ENCODE measurements around the gene TAF1.
"Not testable (repeated sequence)": the region's sequence is repeated elsewhere in the genome, so short reads cannot be mapped to it uniquely, and the experiment has no call there.

The TAF1 gene

GRCh38 chrX:71365875-71366673, at the start of gene TAF1:
Gene TAF1 (plus strand): TSS chrX:71366357. CDS start chrX:71366375, 18 bp downstream.
- peak; percentile 94 for DNase-seq (ENCODE audit: low spot score)

- DNase-seq (ENCODE audit: low spot score) = not testable (repeated sequence)
These were observed 49.2 kb upstream of the TAF1 start for GRCh38 chrX:71316959-71317358.

GRCh38 chrX:71320126-71320525, 46.0 kb upstream of the TAF1 start:
- DNase-seq (ENCODE audit: low spot score) = no peak

DNA sequence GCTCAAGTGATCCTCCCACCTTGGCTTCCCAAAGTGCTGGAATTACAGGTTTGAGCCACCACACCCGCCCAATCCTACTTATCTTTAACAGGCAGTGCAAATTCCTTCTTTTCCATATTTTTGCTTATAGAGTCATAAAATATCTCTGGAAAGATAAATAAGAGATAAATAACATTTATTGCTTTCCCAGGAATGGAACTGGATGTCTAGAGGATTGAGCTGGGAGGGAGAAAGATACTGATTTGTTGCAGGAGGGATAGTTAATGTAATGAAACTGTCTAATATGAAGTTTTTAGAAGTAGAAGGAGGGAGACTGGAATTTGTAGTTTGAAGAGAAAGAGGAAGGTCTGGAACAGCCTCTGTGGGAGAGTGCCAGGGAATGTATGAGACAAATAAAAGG, 44.4 kb upstream of the TAF1 start:
- no peak for DNase-seq (ENCODE audit: low spot score)

DNA sequence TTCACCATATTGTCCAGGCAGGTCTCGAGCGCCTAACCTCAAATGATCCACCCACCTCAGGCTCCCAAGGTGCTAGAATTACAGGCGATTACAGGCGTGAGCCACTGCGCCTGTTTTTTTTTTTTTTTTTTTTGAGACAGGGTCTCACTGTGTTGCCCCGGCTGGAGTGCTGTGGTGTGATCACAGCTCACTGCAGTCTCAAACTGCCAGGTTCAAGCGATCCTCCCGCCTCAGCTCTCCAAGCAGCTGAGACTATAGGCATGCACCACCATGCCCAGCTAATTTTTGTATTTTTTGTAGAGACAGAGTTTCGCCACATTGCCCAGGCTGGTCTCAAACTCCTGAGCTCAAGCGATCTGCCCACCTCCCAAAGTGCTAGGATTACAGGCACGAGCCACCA, 41.7 kb upstream of the TAF1 start:
- not testable (repeated sequence) for DNase-seq (ENCODE audit: low spot score)

- no peak for DNase-seq (ENCODE audit: low spot score)
These were observed 39.8 kb upstream of the TAF1 start for GRCh38 chrX:71326394-71326793.

GRCh38 chrX:71349151-71349665, 16.9 kb upstream of the TAF1 start:
- not testable (repeated sequence) for DNase-seq (ENCODE audit: low spot score)

DNA sequence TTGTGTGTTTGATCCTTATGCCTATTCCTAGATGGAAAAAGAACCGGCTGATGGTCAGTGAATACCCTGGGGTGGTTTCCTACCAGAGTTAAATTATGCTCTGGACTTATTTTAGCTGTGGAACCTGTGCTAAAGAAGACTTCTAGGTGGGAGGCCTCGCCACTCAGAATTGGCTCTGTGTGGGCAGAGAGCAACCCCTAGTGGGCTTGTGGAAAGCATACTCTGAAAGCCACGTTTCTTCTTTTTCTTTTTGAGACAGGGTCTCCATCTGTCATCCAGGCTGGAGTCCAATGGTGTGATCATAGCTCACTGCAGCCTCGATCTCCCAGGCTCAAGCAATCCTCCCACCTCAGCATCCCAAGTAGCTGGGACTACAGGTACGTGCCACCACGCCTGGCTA, 16.3 kb upstream of the TAF1 start:
- not testable (repeated sequence) for DNase-seq (ENCODE audit: low spot score)

- DNase-seq (ENCODE audit: low spot score) = not testable (repeated sequence)
These were observed 13.7 kb upstream of the TAF1 start for GRCh38 chrX:71352439-71352838.

DNA sequence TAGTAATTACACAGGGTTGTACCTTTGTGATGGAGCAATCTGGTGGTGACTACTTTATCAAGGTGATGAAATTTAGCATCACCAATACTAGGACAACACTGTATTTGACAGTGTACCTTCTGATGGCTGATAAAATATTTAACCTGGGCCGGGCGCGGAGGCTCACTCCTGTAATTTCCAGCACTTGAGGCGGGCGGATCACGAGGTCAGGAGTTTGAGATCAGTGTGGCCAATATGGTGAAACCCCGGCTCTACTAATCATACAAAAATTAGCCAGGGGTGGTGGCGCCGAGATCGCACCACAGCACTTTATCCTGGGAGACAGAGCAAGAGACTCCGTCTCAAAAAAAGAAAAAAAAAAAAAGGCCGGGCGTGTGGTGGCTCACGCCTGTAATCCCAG, 1.9 kb upstream of the TAF1 start:
- no peak for DNase-seq (ENCODE audit: low spot score)

DNA sequence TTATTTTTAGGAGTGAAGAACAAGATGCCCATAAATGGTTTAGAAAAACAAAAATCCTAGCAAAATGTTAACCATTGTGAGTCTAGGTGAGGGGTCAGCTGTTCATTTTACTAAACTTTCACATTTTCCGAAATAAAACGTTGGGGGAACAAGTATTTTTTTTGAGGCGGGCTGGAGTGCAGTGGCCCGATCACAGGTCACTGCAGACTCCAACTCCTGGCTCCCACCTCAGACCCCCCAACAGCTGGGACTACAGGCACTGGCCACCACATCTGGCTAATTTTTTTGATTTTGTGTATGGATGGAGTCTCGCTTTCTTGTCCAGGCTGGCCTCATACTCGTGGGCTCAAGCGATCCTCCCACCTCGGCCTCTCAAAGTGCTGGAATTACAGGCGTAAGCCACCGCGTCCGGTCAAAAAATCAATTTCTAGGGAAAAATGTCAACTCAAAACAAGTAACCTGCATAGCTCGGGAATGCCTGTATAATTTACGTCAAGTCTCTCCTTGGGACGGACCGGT, 742 bp upstream of the TAF1 start:
- no peak for DNase-seq (ENCODE audit: low spot score)

DNA sequence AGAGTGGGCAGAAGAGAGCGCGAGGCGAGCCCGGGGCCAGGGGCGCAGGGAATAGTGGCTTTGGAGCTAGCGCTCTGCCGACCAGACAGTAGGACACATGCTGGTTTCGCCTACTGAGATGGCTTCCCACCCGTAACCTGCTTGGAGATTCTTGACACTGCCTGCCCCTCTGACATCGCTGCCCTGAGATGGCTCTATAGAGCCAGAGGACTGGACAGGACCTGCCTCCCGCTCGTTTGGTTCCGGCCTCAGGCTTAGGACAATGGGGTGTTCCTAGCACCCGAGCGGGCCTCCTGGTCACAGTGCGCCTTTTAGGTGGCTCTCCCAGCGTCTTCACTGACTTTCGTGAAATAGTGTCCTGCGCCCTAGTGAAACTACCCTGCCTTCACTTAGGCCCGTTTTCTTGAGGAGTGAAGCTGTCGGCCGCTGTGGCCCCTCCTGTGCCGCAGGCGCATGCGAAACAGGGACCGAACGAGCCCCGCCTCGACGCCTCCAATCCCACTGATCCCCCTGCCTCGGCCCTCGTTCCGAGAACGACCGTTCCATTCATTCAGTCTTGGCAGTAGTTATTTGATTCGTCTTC, 608 bp downstream of the TAF1 start:
- peak; percentile 21 for DNase-seq (ENCODE audit: low spot score)

DNA sequence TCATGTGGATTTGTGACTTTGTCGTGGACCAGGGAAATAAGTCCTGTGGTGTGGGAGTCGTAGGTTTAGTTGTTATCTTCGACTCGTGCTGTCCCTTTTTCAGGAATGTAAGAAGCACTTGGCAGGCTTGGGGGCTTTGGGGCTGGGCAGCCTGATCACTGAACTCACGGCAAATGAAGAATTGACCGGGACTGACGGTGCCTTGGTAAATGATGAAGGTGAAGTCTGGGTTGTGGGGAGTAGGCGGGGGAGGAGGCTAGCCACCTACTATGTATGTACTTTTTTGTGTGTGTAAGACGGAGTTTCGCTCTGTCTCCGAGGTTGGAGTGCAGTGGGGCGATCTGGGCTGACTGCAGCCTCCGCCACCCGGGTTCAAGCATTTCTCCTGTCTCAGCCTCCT, 1.2 kb downstream of the TAF1 start:
- DNase-seq (ENCODE audit: low spot score) = no peak

GRCh38 chrX:71372388-71372787, 6.2 kb downstream of the TAF1 start:
- DNase-seq (ENCODE audit: low spot score) = no peak

DNA sequence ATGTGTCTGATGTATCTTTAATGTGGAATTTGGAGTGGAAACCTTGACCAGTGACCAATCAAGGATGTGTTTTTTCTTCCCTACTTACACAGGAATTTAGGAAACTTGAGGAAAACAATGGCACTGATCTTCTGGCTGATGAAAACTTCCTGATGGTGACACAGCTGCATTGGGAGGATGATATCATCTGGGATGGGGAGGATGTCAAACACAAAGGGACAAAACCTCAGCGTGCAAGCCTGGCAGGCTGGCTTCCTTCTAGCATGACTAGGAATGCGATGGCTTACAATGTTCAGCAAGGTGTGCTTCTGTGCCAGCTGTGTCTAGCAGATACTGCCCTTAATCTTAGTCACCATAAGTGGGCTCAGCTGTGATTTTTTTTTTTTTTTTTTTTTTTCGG, 12.6 kb downstream of the TAF1 start:
- DNase-seq (ENCODE audit: low spot score) = no peak

DNA sequence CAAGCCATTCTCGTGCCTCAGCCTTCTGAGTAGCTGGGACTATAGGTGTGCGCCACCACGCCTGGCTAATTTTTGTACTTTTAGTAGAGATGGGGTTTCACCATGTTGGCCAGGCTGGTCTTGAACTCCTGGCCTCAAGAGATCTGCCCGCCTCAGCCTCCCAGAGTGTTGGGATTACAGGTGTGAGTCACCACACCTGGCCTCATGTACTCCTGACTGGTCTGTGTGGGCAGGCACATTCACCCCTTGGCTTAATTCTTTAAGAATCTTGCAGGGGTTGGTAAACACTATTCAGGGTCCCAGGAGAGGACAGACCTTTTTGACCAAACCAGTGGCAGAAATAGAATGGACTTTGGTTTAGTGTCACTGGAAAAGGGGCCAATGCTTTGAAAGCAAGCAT, 25.6 kb downstream of the TAF1 start:
- DNase-seq (ENCODE audit: low spot score) = not testable (repeated sequence)

DNA sequence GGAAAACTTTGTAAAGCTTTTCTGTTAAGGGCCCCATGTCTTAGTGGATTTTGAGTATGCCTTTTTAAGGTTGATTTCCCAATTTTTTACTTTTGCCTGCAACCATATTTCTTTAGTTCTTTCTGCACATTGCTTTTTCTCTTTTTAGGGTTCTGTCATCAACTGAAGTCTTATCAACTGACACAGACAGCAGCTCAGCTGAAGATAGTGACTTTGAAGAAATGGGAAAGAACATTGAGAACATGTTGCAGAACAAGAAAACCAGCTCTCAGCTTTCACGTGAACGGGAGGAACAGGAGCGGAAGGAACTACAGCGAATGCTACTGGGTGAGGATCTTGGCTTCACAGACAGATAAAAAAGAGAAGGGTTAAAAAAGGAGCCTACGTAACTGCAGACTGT, 27.8 kb downstream of the TAF1 start:
- DNase-seq (ENCODE audit: low spot score) = no peak

GRCh38 chrX:71396576-71396975, 30.4 kb downstream of the TAF1 start:
- no peak for DNase-seq (ENCODE audit: low spot score)

DNA sequence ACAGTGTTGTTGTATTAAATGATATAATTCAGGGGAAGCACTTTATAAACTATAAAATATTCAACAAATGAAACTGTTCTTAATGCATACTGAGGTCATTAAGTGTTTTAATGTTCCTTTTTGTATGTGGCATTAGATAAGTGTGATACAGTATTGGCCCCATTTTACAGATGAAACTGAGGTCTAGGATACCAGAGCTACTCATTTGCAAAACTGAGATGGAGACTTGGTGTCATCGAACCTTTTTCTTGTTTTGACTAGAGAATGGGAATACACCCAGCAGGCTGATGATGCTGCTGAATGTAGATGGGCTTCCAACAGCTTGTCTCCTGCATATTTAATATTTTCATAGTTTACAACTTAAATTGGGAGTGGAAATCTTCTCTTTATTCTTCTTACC, 34.6 kb downstream of the TAF1 start:
- DNase-seq (ENCODE audit: low spot score) = no peak

- DNase-seq (ENCODE audit: low spot score) = not testable (repeated sequence)
These were observed 50.1 kb downstream of the TAF1 start for GRCh38 chrX:71416260-71416659.

GRCh38 chrX:71420686-71421085, 54.5 kb downstream of the TAF1 start:
- no peak for DNase-seq (ENCODE audit: low spot score)

GRCh38 chrX:71432733-71433132, 66.6 kb downstream of the TAF1 start:
- no peak for DNase-seq (ENCODE audit: low spot score)

GRCh38 chrX:71438750-71439149, 72.6 kb downstream of the TAF1 start:
- no peak for DNase-seq (ENCODE audit: low spot score)
